Uterus (tissue), 4 donors: Measurements from ENCODE around the gene ADAMTS12. TPM values are rescaled to one million over a fixed set of nuclear protein-coding genes. Genes with fewer than 3 reads are reported as not detected.

Source experiments
- DNase-seq, 2 donors: peaks; one replicate each; pipeline ENCODE4 v3.0.0-alpha.2; 2019 to 2020
- H3K27ac ChIP-seq, 2 donors: fragments of 200-600 bp; sonication (generic); 1 replicate in 1 of 2; 2 replicates in 1 of 2; pipeline ENCODE4 v1.5.1; 2016 to 2018
- H3K27me3 ChIP-seq, 2 donors: fragments of 200-600 bp; sonication (generic); one replicate each; pipeline ENCODE4 v1.5.1; 2018 to 2019; ENCODE audit warnings: control low read depth in 1 of 2
- H3K36me3 ChIP-seq, 2 donors: fragments of 200-600 bp; sonication (generic); one replicate each; pipeline ENCODE4 v1.5.1; 2019; ENCODE audit warnings: control low read depth in 1 of 2
- H3K4me1 ChIP-seq, 2 donors: fragments of 200-600 bp; sonication (generic); one replicate each; pipeline ENCODE4 v1.5.1; 2018 to 2019; ENCODE audit warnings: control low read depth in 1 of 2
- H3K4me3 ChIP-seq, 2 donors: fragments of 200-600 bp; sonication (generic); 1 replicate in 1 of 2; 2 replicates in 1 of 2; pipeline ENCODE4 v1.5.1; 2018 to 2019; ENCODE audit warnings: mild to moderate bottlenecking in 1 of 2
- H3K9me3 ChIP-seq, 2 donors: fragments of 200-600 bp; sonication (generic); one replicate each; pipeline ENCODE4 v1.5.1; 2019; ENCODE audit warnings: control low read depth in 1 of 2
- POLR2A ChIP-seq, 2 donors: fragments of 450-650 bp; IDR thresholded peaks; one replicate each; pipeline ENCODE4 v1.6.1; 2016; ENCODE audit warnings: antibody characterized with exemption in 2 of 2, mild to moderate bottlenecking in 1 of 2, moderate library complexity in 1 of 2
- intact Hi-C: fragments of 100-400 bp; cut with DNase I; formaldehyde crosslinking; loops from one replicate; pipeline ENCODE4 v1.15.1; 2023; ENCODE audit warnings: low total_unique reads
- total RNA-seq, 4 donors: library from RNA; depleted of rRNA in 3 of 4; stranded (reverse); fragments of >200 nt in 3 of 4; gene quantifications; one replicate each; pipeline versions ENCODE4 v1.1.0 to v1.2.4, GENCODE V29; 2014 to 2023
- TF ChIP-seq, protein P1 (sequence below), 4 experiments: fragments of 200-600 bp in 2 of 4; fragments of 450-650 bp in 2 of 4; sonication (generic) in 2 of 4; IDR thresholded peaks; one replicate each; pipeline ENCODE4 v1.5.1; 2016 to 2019; ENCODE audit warnings: antibody characterized with exemption in 4 of 4, mild to moderate bottlenecking in 2 of 4, moderate library complexity in 1 of 4
- donor health status: DM: yes; HTN: yes; CAD: no.

The ADAMTS12 gene
- total RNA-seq, 4 donors from 2014 or later = 0.51 to 37.5 (median 15.6) TPM

DNA sequence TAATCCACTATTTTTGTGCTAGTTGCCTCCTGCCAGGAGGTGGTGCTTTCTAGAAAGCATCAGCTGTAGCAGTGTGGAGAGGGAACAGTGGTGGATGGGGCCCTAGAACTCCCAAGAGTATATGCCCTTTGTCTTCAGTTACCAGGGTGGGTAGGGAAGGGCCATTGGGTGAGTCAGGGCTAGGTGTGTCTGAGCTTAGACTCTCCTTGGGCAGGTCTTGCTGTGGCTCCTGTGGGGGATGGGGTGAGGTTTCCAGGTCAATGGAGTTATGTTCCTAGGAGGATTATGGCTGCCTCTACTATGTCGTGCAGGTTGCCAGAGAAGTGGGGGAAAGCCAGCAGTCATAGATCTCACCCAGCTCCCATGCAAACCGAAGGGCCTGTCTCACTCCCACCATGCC is 11.3 kb upstream of the ADAMTS12 start:
- H3K4me1 ChIP-seq = no peaks in the 10 kb centered on the region
- no peak overlapping the region for H3K27ac ChIP-seq
- no peaks in the 10 kb centered on the region for H3K36me3 ChIP-seq
- peaks cover 2 to 3% of the 10 kb centered on the region in 2 donors for H3K9me3 ChIP-seq
- no peak for DNase-seq
- intact Hi-C loops = no loop called here
- no peaks in the 10 kb centered on the region for H3K27me3 ChIP-seq
- TF ChIP-seq, protein P1, sequence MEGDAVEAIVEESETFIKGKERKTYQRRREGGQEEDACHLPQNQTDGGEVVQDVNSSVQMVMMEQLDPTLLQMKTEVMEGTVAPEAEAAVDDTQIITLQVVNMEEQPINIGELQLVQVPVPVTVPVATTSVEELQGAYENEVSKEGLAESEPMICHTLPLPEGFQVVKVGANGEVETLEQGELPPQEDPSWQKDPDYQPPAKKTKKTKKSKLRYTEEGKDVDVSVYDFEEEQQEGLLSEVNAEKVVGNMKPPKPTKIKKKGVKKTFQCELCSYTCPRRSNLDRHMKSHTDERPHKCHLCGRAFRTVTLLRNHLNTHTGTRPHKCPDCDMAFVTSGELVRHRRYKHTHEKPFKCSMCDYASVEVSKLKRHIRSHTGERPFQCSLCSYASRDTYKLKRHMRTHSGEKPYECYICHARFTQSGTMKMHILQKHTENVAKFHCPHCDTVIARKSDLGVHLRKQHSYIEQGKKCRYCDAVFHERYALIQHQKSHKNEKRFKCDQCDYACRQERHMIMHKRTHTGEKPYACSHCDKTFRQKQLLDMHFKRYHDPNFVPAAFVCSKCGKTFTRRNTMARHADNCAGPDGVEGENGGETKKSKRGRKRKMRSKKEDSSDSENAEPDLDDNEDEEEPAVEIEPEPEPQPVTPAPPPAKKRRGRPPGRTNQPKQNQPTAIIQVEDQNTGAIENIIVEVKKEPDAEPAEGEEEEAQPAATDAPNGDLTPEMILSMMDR (IDR thresholded peaks at IDR 0.05) = no peak
- TF ChIP-seq POLR2A (IDR thresholded peaks at IDR 0.05) = no peak
- H3K4me3 ChIP-seq = no peak overlapping the region

DNA sequence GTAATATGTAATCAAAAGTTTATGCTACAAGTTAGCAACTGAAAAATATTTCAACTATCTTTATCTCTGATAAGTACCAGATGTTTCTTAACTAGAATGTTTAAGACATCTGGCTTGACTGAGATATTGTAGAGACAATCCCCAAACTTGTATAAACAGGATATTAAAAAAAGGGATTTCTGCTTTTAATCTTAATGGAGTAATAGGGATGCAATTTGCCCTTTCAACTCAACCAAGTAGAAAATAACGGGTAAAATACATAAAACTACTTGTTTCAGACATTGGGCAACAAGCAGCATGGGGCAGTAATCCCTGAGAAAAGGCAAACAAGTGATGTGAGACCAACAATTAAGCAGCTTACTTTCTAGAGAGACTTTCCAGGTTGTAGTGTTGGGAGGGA is 9.4 kb upstream of the ADAMTS12 start:
- H3K36me3 ChIP-seq = no peaks in the 10 kb centered on the region
- H3K9me3 ChIP-seq = no peaks in the 10 kb centered on the region
- intact Hi-C loops = no loop called here
- no peaks in the 10 kb centered on the region for H3K4me1 ChIP-seq
- H3K27me3 ChIP-seq = no peaks in the 10 kb centered on the region
- DNase-seq = no peak
- H3K4me3 ChIP-seq = no peak overlapping the region
- H3K27ac ChIP-seq = no peak overlapping the region
- TF ChIP-seq, protein P1 (IDR thresholded peaks at IDR 0.05) = no peak
- TF ChIP-seq POLR2A (IDR thresholded peaks at IDR 0.05) = no peak

DNA sequence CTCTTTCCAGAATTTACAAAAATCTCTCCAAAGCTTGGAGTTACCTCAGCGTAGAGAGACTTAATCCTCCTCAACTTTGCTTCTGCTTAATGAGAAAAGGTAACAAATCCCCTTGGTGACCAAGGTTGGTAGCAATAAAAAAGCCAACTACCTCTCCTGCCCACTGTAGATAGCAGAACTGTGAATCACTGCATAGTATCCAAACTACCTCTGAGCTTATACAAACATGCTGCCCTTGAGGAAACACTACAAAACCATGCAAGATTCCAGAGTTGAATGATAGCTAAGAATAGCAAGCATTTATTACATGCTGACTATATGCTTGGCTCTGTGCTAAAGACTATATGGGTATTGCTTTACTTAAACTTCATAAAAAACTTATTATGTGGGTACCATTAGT is 2.8 kb upstream of the ADAMTS12 start:
- Histone ChIP-seq H3K27ac (no peak overlapping the region), H3K4me3 (no peak overlapping the region), H3K27me3 (no peaks in the 10 kb centered on the region), H3K4me1 (no peaks in the 10 kb centered on the region), H3K36me3 (no peaks in the 10 kb centered on the region), H3K9me3 (no peaks in the 10 kb centered on the region)
- intact Hi-C loops = no loop called here
- TF ChIP-seq, protein P1 (IDR thresholded peaks at IDR 0.05) = no peak
- no peak for TF ChIP-seq POLR2A (IDR thresholded peaks at IDR 0.05)
- no peak for DNase-seq

DNA sequence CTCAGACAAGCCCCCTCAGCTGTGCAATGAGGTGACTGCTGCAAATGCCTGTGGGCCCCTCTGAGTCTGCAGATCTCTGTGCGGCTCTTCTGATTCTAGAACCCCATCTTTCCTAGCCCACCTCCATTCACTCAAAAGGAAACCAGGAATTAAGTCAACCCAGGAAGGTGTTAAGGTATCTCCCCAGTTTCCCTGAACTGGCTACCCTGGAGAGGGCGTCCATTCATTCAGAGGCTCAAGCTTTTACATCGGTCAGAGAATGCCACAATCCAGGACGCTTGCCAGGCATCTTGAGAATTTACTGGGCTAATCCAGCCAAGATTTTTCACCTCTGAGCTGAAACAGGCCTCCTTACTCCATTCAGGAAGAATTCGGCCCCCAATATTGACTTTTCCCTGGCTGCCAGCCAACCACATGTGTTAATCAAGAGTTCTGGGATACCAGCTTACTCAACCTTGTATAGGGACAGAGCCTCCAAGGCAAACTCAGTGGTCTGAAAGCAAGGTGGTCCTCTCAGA is 889 bp upstream of the ADAMTS12 start:
- H3K4me1 ChIP-seq = no peaks in the 10 kb centered on the region

DNA sequence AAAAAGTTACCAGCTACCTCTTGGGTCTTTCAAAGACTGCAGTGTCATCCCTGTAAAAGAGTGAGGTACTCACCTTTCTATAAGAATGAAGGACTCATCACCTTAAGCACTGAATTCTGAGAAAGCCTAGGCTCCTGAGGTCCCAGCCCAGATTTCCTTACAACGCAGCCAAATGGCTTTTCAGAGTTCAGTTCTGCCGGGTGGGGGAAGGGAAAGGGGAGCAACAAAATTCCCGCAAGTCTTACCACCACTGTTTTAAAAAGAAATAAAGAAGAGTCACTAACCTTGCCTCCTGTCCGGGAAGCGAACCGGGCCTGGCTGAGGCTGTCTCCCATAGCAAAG is 373 bp downstream of the ADAMTS12 start:
- TF ChIP-seq, protein P1 (IDR thresholded peaks at IDR 0.05) = no peak
- no peak for TF ChIP-seq POLR2A (IDR thresholded peaks at IDR 0.05)
- Histone ChIP-seq H3K36me3 (no peaks in the 10 kb centered on the region), H3K27me3 (no peaks in the 10 kb centered on the region), H3K4me3 (peak overlapping the region; percentile 23 to 37), H3K27ac (peak overlapping the region; percentile 45 to 88), H3K9me3 (no peaks in the 10 kb centered on the region), H3K4me1 (no peaks in the 10 kb centered on the region)
- no peak for DNase-seq
- intact Hi-C loops = no loop called here

More for the DNA sequence above, 889 bp upstream of the ADAMTS12 start:
- DNase-seq = peak; percentile 48 to 52
- Histone ChIP-seq H3K27ac (peak overlapping the region; percentile 45 to 88), H3K36me3 (no peaks in the 10 kb centered on the region), H3K9me3 (no peaks in the 10 kb centered on the region), H3K27me3 (no peaks in the 10 kb centered on the region), H3K4me3 (peak overlapping the region; percentile 23 to 37)
- TF ChIP-seq, protein P1 (IDR thresholded peaks at IDR 0.05) = no peak
- TF ChIP-seq POLR2A (IDR thresholded peaks at IDR 0.05) = no peak
- intact Hi-C loops = no loop called here
